Endodermal cell (in vitro differentiated cells): ENCODE results near the gene SLC2A11. TPM values are rescaled to one million over a fixed set of nuclear protein-coding genes. Genes with fewer than 3 reads are reported as not detected.

ENCODE experiments used
- DNase-seq: peaks from one replicate; pipeline ENCODE4 v3.0.0-alpha.2; 2017
- H3K27ac ChIP-seq: 2 replicates; pipeline ENCODE4 v1.5.1; 2013; ENCODE audit warnings: mild to moderate bottlenecking, low read depth, low read length, moderate library complexity
- H3K27me3 ChIP-seq: 2 replicates; pipeline ENCODE4 v1.6.1; 2013; ENCODE audit warnings: mild to moderate bottlenecking, low read length, moderate library complexity; ENCODE audit not compliant: insufficient read depth, control insufficient read depth, poor library complexity, severe bottlenecking
- H3K36me3 ChIP-seq: 2 replicates; pipeline ENCODE4 v1.7.0; 2013; ENCODE audit warnings: mild to moderate bottlenecking, low read length, moderate library complexity; ENCODE audit not compliant: control insufficient read depth, insufficient read depth
- H3K4me1 ChIP-seq: one replicate; pipeline ENCODE4 v1.7.0; 2013; ENCODE audit warnings: low read length; ENCODE audit not compliant: control insufficient read depth, insufficient read depth
- H3K4me3 ChIP-seq: 2 replicates; pipeline ENCODE4 v1.5.1; 2013; ENCODE audit warnings: mild to moderate bottlenecking, low read length, moderate library complexity
- H3K9ac ChIP-seq: 2 replicates; pipeline ENCODE4 v1.6.1; 2013; ENCODE audit warnings: mild to moderate bottlenecking, low read length, moderate library complexity; ENCODE audit not compliant: poor library complexity, severe bottlenecking; ENCODE audit errors: extremely low read depth
- H3K9me3 ChIP-seq: 2 replicates; pipeline ENCODE4 v1.6.1; 2013; ENCODE audit warnings: mild to moderate bottlenecking, low read length, moderate library complexity; ENCODE audit not compliant: control insufficient read depth
- H3K27ac Mint-ChIP-seq: 2 replicates; pipeline ENCODE4 v1.8.0; 2020; ENCODE audit warnings: mixed read lengths
- H3K27me3 Mint-ChIP-seq: 2 replicates; pipeline ENCODE4 v1.8.0; 2021; ENCODE audit warnings: mild to moderate bottlenecking, mixed read lengths; ENCODE audit not compliant: insufficient read depth
- H3K36me3 Mint-ChIP-seq: 2 replicates; pipeline ENCODE4 v1.8.0; 2020; ENCODE audit warnings: low read depth, mixed read lengths
- H3K4me1 Mint-ChIP-seq: 2 replicates; pipeline ENCODE4 v1.8.0; 2020; ENCODE audit warnings: mixed read lengths
- H3K4me3 Mint-ChIP-seq: 2 replicates; pipeline ENCODE4 v1.8.0; 2020; ENCODE audit warnings: mild to moderate bottlenecking, moderate library complexity, mixed read lengths
- H3K9me3 Mint-ChIP-seq: 2 replicates; pipeline ENCODE4 v1.8.0; 2020; ENCODE audit warnings: mild to moderate bottlenecking, mixed read lengths
- WGBS, 2 experiments: methylation state at CpG; one replicate each; pipeline versions ENCODE4 v1.1.5 to v1.1.7; 2013; ENCODE audit warnings: missing lambda C conversion rate in 2 of 2, mixed read lengths in 1 of 2; ENCODE audit not compliant: insufficient coverage in 1 of 2, insufficient read length in 1 of 2; 5-methylcytosine and 5-hydroxymethylcytosine counted together
- total RNA-seq, 2 donors: library from RNA; stranded (reverse); fragmentation: NEBNext Ultra II Directional in 1 of 2; extraction: Animal tissue kit (Norgen Biotek cat#: 25700) in 1 of 2; gene quantifications; 2 replicates in 1 of 2; 3 replicates in 1 of 2; pipeline ENCODE4 v1.2.1, GENCODE V29; 2021
- TF ChIP-seq, protein P1 (sequence below): fragments of 200-600 bp; sonication (generic); conservative IDR thresholded peaks from 2 replicates; pipeline ENCODE4 v1.5.0; 2021; ENCODE audit warnings: antibody characterized with exemption, mild to moderate bottlenecking

SLC2A11 gene
- total RNA-seq, 2 donors from 2014 or later = 13.1 to 14.8 TPM

DNA sequence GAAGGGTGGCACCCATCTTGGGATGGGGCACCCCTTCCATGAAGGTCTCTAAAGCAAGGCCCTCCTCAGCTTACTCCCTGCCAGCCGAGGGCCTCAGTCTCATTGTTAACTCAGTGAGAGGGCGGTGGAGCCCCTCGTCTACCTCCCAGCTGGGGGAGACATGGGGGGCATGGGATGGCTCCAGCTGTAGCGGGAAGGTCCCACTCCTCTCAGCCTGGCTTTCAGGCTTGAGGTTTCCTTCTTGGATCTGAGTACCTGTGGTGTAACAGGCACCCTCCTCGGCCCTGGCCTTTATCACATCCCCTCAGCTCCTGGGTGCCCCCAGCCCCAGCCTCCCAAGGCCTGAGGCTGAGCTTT is 38.5 kb downstream of the SLC2A11 start:
- no peaks in the 10 kb centered on the region for H3K27me3 ChIP-seq
- peaks cover 32% of the 10 kb centered on the region for H3K9me3 ChIP-seq
- Mint-ChIP-seq H3K27me3 (peaks cover 12% of the 10 kb centered on the region), H3K9me3 (peaks cover 31% of the 10 kb centered on the region), H3K4me3 (peak overlapping the region; percentile 84), H3K4me1 (peaks cover 13% of the 10 kb centered on the region), H3K27ac (no peak overlapping the region), H3K36me3 (peaks cover 58% of the 10 kb centered on the region)
- TF ChIP-seq, protein P1, sequence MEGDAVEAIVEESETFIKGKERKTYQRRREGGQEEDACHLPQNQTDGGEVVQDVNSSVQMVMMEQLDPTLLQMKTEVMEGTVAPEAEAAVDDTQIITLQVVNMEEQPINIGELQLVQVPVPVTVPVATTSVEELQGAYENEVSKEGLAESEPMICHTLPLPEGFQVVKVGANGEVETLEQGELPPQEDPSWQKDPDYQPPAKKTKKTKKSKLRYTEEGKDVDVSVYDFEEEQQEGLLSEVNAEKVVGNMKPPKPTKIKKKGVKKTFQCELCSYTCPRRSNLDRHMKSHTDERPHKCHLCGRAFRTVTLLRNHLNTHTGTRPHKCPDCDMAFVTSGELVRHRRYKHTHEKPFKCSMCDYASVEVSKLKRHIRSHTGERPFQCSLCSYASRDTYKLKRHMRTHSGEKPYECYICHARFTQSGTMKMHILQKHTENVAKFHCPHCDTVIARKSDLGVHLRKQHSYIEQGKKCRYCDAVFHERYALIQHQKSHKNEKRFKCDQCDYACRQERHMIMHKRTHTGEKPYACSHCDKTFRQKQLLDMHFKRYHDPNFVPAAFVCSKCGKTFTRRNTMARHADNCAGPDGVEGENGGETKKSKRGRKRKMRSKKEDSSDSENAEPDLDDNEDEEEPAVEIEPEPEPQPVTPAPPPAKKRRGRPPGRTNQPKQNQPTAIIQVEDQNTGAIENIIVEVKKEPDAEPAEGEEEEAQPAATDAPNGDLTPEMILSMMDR = no peak
- H3K4me1 ChIP-seq = no peaks in the 10 kb centered on the region
- peak overlapping the region; percentile 91 for H3K4me3 ChIP-seq
- no peak overlapping the region for H3K9ac ChIP-seq
- peaks cover 25% of the 10 kb centered on the region for H3K36me3 ChIP-seq
- no peak overlapping the region for H3K27ac ChIP-seq
- WGBS, 2 experiments = 98 to 100% methylated on average over 3 to 5 of the region's 5 CpGs
- DNase-seq = no peak

DNA sequence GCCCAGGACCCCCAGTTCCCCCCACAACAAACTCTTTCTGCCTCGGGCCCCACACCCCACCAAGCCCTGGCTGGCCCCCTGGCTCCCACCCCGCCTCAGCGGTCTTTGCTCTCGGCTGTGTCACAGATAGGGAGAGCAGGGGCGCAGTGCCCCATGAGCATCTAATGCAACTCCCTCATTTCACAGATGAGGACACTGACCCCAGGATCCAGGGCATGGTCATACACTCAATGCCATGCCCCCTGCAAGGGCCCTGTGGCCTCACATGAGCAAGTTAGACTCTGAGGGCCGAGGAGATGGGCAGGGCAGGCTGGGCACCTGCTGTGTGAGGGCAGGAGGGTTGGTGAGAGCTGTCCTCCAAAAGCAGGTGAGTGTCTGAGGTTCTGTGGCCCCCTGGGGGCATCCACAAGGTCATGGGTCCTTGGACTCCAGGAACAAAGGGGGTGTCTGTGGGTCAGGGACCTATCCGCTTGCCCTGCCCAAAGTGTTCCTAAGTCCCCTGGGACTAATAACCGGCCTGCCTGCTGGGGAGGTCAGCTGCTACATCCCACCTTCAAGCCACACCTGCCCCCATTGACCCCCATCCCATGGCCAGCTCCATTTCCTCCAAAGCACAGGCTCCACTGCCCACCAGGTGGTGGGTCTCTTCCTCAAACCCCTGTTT is 39.0 kb downstream of the SLC2A11 start:
- Histone ChIP-seq H3K4me3 (no peak overlapping the region), H3K36me3 (peaks cover 25% of the 10 kb centered on the region), H3K9ac (no peak overlapping the region), H3K27me3 (no peaks in the 10 kb centered on the region), H3K27ac (no peak overlapping the region), H3K4me1 (no peaks in the 10 kb centered on the region), H3K9me3 (peaks cover 33% of the 10 kb centered on the region)
- peaks cover 62% of the 10 kb centered on the region for H3K36me3 Mint-ChIP-seq
- H3K27me3 Mint-ChIP-seq = peaks cover 8% of the 10 kb centered on the region
- peaks cover 13% of the 10 kb centered on the region for H3K4me1 Mint-ChIP-seq
- no peak overlapping the region for H3K27ac Mint-ChIP-seq
- 86 to 90% methylated on average over 3 to 8 of the region's 8 CpGs for WGBS, 2 experiments
- H3K4me3 Mint-ChIP-seq = peak overlapping the region; percentile 84
- peaks cover 33% of the 10 kb centered on the region for H3K9me3 Mint-ChIP-seq
- no peak for DNase-seq
- TF ChIP-seq, protein P1 = no peak

DNA sequence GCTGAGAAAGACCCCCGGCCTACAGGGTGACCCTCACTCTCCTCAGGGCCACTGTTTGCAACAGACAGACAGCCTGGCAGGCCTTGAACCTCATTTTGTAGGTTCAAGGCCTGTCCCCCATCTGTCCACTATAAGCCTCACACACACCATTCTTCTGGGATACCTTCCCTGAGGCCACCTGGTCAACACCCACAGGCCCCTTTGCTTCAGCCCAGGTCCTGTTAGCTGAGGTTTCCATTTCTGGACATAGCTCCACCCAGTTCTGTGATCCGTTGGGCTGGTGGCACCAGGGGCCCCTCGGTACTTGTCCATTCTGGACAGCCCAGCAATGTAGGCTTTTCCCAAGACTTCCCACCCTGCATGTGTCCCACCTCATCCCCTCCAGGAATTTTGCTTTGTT is 39.6 kb downstream of the SLC2A11 start:
- Histone ChIP-seq H3K9ac (no peak overlapping the region), H3K36me3 (peaks cover 25% of the 10 kb centered on the region), H3K27me3 (no peaks in the 10 kb centered on the region), H3K9me3 (peaks cover 32% of the 10 kb centered on the region), H3K27ac (no peak overlapping the region), H3K4me3 (no peak overlapping the region), H3K4me1 (no peaks in the 10 kb centered on the region)
- 97 to 100% methylated on average over 3 of the region's 3 CpGs for WGBS, 2 experiments
- Mint-ChIP-seq H3K9me3 (peaks cover 28% of the 10 kb centered on the region), H3K4me1 (peaks cover 13% of the 10 kb centered on the region), H3K27ac (no peak overlapping the region), H3K4me3 (peak overlapping the region; percentile 84), H3K27me3 (peaks cover 2% of the 10 kb centered on the region), H3K36me3 (peaks cover 62% of the 10 kb centered on the region)
- TF ChIP-seq, protein P1 = no peak
- no peak for DNase-seq
